HUES64 (cell line): Measurements from ENCODE around the gene MME.

Experiments used
- H3K27ac ChIP-seq: 2 replicates; pipeline ENCODE4 v1.7.0; 2013; ENCODE audit warnings: low read depth, low read length, inconsistent platforms
- H3K27me3 ChIP-seq: 2 replicates; pipeline ENCODE4 v1.6.1; 2013; ENCODE audit warnings: mild to moderate bottlenecking, low read length; ENCODE audit not compliant: insufficient read depth
- H3K36me3 ChIP-seq: 2 replicates; pipeline ENCODE4 v1.6.1; 2013; ENCODE audit warnings: mild to moderate bottlenecking, low read length; ENCODE audit not compliant: insufficient read depth
- H3K4me1 ChIP-seq: 2 replicates; pipeline ENCODE4 v1.6.1; 2013; ENCODE audit warnings: mild to moderate bottlenecking, low read length, moderate library complexity; ENCODE audit not compliant: insufficient read depth
- H3K4me3 ChIP-seq: 2 replicates; pipeline ENCODE4 v1.5.1; 2013; ENCODE audit warnings: mild to moderate bottlenecking, low read length, moderate library complexity
- H3K9ac ChIP-seq: 2 replicates; pipeline ENCODE4 v1.6.1; 2013; ENCODE audit warnings: mild to moderate bottlenecking, low read depth, low read length
- H3K9me3 ChIP-seq: 2 replicates; pipeline ENCODE4 v1.6.1; 2013; ENCODE audit warnings: low read depth, low read length; ENCODE audit not compliant: insufficient read depth
- WGBS: fragments of 150-250, 120-280 bp; methylation state at CpG from one replicate; pipeline ENCODE4 v1.1.7; 2013; ENCODE audit warnings: missing lambda C conversion rate; 5-methylcytosine and 5-hydroxymethylcytosine counted together

MME gene

DNA sequence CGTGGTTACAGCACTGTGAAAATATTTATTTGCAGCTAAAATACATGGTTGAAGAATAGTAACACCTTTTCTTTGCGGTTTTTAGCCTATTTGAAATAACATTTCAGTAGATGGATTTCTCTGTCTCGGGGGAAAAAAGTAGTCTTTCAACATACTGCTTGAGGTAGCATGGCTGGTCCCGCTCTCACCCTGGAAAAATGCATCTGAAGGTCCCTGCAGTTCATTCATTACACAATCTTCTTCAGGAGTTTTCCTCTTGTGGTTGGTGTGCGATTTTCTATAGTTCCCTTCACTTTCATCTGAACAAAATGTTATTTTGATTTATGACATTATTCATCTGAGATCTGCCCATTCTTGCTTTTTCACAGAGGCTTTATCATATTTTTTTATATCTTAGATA lies 137.5 kb downstream of the MME start:
- no peaks in the 10 kb centered on the region for H3K27me3 ChIP-seq
- no peak overlapping the region for H3K27ac ChIP-seq
- H3K4me1 ChIP-seq, result no peaks in the 10 kb centered on the region

DNA sequence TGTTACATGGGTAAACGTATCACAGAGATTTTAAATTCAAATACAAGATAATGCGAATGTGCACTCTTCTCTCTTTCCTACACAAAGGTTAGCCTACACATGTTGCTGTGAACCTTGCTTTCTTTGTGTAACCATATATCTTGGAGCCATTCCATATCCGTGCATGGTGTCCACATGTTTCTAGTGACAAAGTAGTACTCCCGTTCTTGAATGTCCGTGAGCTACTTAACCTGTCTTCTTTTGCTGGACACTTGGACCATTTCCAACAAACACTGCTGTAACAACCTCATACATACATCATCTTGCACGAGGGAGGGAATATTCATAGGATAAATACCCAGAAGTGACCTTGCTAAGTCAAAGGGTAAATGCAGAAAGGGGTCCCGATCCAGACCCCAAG lies 138.3 kb downstream of the MME start:
- Histone ChIP-seq H3K36me3 (no peaks in the 10 kb centered on the region), H3K27me3 (no peaks in the 10 kb centered on the region), H3K9me3 (peaks cover 4% of the 10 kb centered on the region; the same call in 1 of the 2 replicates), H3K4me1 (no peaks in the 10 kb centered on the region), H3K4me3 (no peak overlapping the region), H3K9ac (no peak overlapping the region), H3K27ac (no peak overlapping the region)
- WGBS, result 95% methylated on average over 7 of the region's 7 CpGs

More for the DNA sequence above, 137.5 kb downstream of the MME start:
- 95% methylated on average over 4 of the region's 5 CpGs for WGBS
- no peak overlapping the region for H3K4me3 ChIP-seq
- no peaks in the 10 kb centered on the region for H3K36me3 ChIP-seq
- H3K9ac ChIP-seq, result no peak overlapping the region
- H3K9me3 ChIP-seq, result peaks cover 4% of the 10 kb centered on the region; the same call in 1 of the 2 replicates

DNA sequence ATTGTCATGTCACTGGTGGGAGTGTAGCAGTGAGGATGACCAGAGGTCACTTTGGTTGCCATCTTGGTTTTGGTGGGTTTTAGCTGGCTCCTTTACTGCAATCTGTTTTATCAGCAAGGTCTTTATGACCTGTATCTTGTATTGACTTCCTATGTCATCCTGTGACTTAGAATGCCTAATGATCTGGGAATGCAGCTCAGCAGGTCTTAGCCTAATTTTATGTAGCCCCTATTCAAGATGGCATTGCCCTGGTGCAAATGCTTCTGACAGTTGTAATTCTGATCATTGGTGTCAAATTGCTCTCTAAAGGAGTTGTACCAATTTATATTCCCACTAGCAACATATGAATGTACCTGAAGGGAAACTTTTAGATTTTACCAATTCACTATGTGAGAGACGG lies 139.0 kb downstream of the MME start:
- Histone ChIP-seq H3K27me3 (no peaks in the 10 kb centered on the region), H3K9ac (no peak overlapping the region), H3K9me3 (peaks cover 4% of the 10 kb centered on the region; the same call in 1 of the 2 replicates), H3K4me1 (no peaks in the 10 kb centered on the region), H3K4me3 (no peak overlapping the region), H3K27ac (no peak overlapping the region), H3K36me3 (no peaks in the 10 kb centered on the region)
- no CpG with 5 or more reads among the region's 1 CpG for WGBS

DNA sequence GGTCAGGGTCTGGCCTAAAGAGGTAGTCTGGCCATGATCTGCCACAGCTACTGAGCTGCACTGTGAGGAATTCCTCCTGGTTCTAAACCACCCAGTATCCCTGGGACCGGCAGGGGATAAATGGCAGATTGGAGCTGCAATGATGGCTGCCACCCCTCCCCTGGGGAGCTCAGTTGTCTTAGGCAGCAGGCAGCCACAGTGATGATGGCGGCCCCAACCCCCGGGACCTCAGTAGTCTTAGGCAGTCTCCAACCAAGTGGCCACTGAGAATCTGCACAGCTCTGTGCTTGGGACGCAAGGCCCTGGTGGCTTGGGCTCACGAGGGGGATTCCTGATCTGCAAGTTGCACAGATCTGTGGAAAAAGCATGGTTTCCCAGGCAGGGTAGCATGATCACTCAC lies 145.3 kb downstream of the MME start:
- no peaks in the 10 kb centered on the region for H3K36me3 ChIP-seq
- H3K9me3 ChIP-seq, result peaks cover 4% of the 10 kb centered on the region; the same call in 1 of the 2 replicates
- no peak overlapping the region for H3K27ac ChIP-seq
- 94% methylated on average over 5 of the region's 5 CpGs for WGBS
- no peaks in the 10 kb centered on the region for H3K4me1 ChIP-seq
- H3K9ac ChIP-seq, result no peak overlapping the region
- no peak overlapping the region for H3K4me3 ChIP-seq
- H3K27me3 ChIP-seq, result no peaks in the 10 kb centered on the region

DNA sequence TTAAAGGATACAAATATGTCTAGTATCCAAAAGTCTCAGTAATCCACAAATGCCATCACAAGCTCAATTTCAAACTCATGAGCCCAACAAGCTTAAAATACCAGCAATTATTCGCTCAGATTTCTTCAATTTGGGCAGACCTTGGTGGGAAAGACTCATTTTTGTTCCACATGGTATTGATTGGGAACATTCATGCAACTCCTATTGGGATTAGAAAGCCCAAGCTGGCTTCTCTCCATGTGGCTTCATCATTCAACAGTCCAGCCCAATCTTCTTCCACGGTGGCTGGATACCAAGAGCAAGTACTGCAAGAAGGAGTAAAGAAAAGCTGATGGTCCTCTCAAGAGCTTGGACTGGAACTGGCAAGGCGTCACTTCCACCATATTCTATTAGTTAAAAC lies 147.0 kb downstream of the MME start:
- Histone ChIP-seq H3K36me3 (no peaks in the 10 kb centered on the region), H3K27ac (no peak overlapping the region), H3K27me3 (no peaks in the 10 kb centered on the region), H3K4me1 (no peaks in the 10 kb centered on the region), H3K9me3 (no peaks in the 10 kb centered on the region), H3K9ac (no peak overlapping the region), H3K4me3 (no peak overlapping the region)
- WGBS, result 90% methylated on average over 3 of the region's 3 CpGs

DNA sequence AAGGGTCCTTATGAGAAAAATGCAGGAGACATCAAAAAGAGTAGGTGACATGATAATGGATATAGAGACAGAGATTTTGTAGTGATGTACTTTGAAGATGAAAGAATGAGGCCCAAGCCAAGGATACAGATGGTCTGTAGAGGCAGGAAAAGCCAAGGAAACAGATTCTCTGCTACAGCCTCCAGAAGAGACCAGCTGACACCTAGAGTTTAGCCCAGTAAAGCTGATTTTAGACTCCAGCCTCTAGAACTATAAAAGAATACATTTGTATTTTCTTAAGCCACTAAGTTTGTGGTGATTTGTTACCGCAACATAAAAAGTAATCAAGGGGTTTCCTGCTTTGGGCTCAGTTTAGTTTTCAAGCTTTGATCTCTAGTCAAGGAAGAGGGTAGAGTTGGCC lies 148.6 kb downstream of the MME start:
- Histone ChIP-seq H3K36me3 (no peaks in the 10 kb centered on the region), H3K27me3 (no peaks in the 10 kb centered on the region), H3K4me3 (no peak overlapping the region), H3K4me1 (no peaks in the 10 kb centered on the region), H3K9ac (no peak overlapping the region), H3K27ac (no peak overlapping the region), H3K9me3 (no peaks in the 10 kb centered on the region)
- 96% methylated on average over 1 of the region's 1 CpG for WGBS

DNA sequence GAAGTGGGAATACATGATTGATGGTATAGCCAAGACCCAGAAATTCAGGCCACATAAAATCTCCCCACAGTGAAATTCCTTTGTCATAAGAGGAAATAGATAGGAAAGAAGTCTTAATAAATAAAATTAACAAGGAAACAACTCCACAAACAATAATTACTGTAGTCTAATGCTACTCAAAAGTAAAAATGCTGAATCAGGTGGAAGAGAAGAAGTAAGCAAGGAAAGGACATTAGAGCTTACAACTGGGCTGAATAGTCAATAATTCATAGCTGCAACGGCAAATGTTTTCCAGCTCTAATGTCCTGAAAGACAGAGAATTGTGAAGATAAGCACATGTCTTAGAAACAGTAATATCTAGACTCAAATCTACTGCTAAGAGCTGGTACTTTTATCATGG lies 149.0 kb downstream of the MME start:
- Histone ChIP-seq H3K9me3 (no peaks in the 10 kb centered on the region), H3K27me3 (no peaks in the 10 kb centered on the region), H3K9ac (no peak overlapping the region), H3K27ac (no peak overlapping the region), H3K36me3 (no peaks in the 10 kb centered on the region), H3K4me1 (no peaks in the 10 kb centered on the region), H3K4me3 (no peak overlapping the region)
- 90% methylated on average over 1 of the region's 1 CpG for WGBS

DNA sequence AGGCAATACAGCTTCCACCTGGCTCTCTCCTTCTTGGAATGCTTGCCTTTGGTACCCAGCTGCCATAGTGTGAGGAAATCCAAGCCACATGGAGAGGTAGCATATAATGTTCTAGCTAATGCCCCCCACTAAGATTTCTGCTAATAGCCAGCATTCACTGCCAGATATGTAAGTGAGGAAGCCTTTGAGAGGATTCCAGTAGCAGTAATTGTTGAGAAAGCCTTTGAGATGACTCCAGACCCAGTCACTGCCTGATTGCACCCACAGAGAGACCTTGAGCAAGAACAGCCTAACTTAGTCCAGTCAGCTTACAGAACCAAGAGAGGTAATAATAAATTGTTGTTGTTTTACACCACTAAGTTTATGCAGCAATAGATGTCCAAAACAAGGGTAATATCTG lies 150.3 kb downstream of the MME start:
- Histone ChIP-seq H3K27me3 (no peaks in the 10 kb centered on the region), H3K9me3 (no peaks in the 10 kb centered on the region), H3K4me1 (no peaks in the 10 kb centered on the region), H3K36me3 (no peaks in the 10 kb centered on the region), H3K27ac (no peak overlapping the region), H3K9ac (no peak overlapping the region), H3K4me3 (no peak overlapping the region)

DNA sequence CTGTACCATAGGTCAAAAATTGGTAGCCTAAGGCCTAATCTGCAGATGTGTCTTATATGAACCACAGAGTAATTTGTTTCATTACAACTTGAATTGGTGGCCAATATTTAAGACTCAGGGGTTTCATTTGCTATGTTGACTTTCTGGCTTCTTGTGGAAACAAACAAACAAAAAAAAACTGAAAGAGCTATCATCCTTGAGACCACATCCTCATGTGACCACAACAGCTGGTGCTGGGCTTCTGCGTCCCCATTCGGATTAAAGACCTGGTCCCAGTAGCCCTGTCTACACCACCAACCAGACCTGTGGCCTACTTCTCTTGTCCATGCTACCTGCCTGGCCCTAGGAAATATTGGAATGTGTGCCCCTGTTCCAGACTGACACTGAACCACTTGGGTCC lies 151.7 kb downstream of the MME start:
- Histone ChIP-seq H3K9me3 (no peaks in the 10 kb centered on the region), H3K9ac (no peak overlapping the region), H3K27me3 (no peaks in the 10 kb centered on the region), H3K4me1 (no peaks in the 10 kb centered on the region), H3K4me3 (no peak overlapping the region), H3K36me3 (no peaks in the 10 kb centered on the region), H3K27ac (no peak overlapping the region)
- WGBS, result 98% methylated on average over 2 of the region's 2 CpGs

DNA sequence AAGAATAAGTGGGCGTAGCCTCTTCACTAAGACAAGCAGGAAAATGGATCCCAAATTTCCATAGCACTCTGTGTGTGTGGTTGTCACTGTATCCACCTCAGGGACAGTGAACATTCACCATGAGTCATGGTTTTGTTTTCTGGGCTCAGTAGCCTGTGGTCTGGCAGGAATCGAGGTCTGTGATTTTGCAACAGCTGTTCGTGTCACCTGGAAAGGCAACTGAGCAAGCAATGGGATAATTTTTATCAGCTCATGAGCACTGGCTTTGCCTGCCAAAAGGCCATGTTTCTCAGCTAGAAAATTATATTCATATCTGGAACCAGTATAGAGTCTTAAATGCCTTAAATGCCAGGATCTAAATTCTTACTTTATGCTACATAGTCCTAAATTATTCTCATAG lies 152.5 kb downstream of the MME start:
- Histone ChIP-seq H3K36me3 (no peaks in the 10 kb centered on the region), H3K4me3 (no peak overlapping the region), H3K27me3 (no peaks in the 10 kb centered on the region), H3K27ac (no peak overlapping the region), H3K9me3 (no peaks in the 10 kb centered on the region), H3K4me1 (no peaks in the 10 kb centered on the region), H3K9ac (no peak overlapping the region)
- WGBS, result 91% methylated on average over 3 of the region's 3 CpGs

DNA sequence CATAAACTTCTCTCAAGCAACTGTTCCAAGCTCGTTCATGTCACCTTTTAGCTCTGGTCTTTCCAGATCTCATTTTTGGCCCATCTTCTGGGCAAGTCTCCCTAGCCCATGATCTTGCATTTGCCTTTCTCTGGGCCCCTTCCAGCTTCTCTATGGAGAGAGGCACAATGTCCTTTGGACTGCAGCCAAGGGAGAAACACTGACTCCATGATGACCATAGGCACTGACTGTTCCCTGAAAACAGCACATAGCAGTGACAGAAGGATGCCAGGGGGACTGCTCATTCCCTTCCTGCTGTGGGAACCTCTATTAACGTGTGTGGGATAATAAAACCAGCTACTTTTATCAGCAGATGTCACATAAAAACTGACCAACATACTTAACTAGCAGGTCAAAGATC lies 153.1 kb downstream of the MME start:
- Histone ChIP-seq H3K27me3 (no peaks in the 10 kb centered on the region), H3K9me3 (no peaks in the 10 kb centered on the region), H3K27ac (no peak overlapping the region), H3K9ac (no peak overlapping the region), H3K36me3 (no peaks in the 10 kb centered on the region), H3K4me1 (no peaks in the 10 kb centered on the region), H3K4me3 (no peak overlapping the region)
- WGBS, result 89% methylated on average over 2 of the region's 2 CpGs
